22Rv1 (cell line): ENCODE data around the gene HMGCR.

Experiments
- H3K27ac ChIP-seq: fragments of 450-650 bp; 2 replicates; pipeline ENCODE4 v1.5.1; 2017
- CTCF ChIP-seq: fragments of 450-650 bp; IDR thresholded peaks from 2 replicates; pipeline ENCODE4 v1.5.1; 2017; ENCODE audit warnings: mild to moderate bottlenecking
- ZFX ChIP-seq: fragments of 450-650 bp; IDR thresholded peaks from 2 replicates; pipeline ENCODE4 v1.6.1; 2017; ENCODE audit warnings: antibody characterized with exemption, borderline replicate concordance

The HMGCR gene

GRCh38 chr5:75368391-75368790 is 31.4 kb downstream of the HMGCR start:
- H3K27ac ChIP-seq: no peak overlapping the region
- TF ChIP-seq ZFX: no peak
- TF ChIP-seq CTCF: no peak

GRCh38 chr5:75373862-75374261 is 36.8 kb downstream of the HMGCR start:
- no peak overlapping the region for H3K27ac ChIP-seq
- TF ChIP-seq ZFX (no peak), CTCF (no peak)

GRCh38 chr5:75374394-75374814 is 37.4 kb downstream of the HMGCR start:
- TF ChIP-seq ZFX: no peak
- no peak for TF ChIP-seq CTCF
- H3K27ac ChIP-seq: no peak overlapping the region

- H3K27ac ChIP-seq: no peak overlapping the region
- TF ChIP-seq ZFX (no peak), CTCF (no peak)
Measured at GRCh38 chr5:75375414-75375813, 38.4 kb downstream of the HMGCR start.

- TF ChIP-seq CTCF (no peak), ZFX (no peak)
- H3K27ac ChIP-seq: no peak overlapping the region
Measured at GRCh38 chr5:75380099-75380498, 43.1 kb downstream of the HMGCR start.

- H3K27ac ChIP-seq: no peak overlapping the region
- TF ChIP-seq CTCF: no peak
- TF ChIP-seq ZFX: no peak
Measured at GRCh38 chr5:75381456-75381855, 44.4 kb downstream of the HMGCR start.

GRCh38 chr5:75384218-75384617 is 47.2 kb downstream of the HMGCR start:
- TF ChIP-seq CTCF (no peak), ZFX (no peak)
- H3K27ac ChIP-seq: no peak overlapping the region
